DOHH2 (cell line): ENCODE measurements around the gene BBS9.

Experiments
- CTCF ChIP-seq: fragments of 200-600 bp; sonication (generic); IDR thresholded peaks from one replicate; pipeline ENCODE4 v1.5.1; 2014; ENCODE audit warnings: antibody characterized with exemption, mild to moderate bottlenecking, low read depth, low read length; ENCODE audit not compliant: poor library complexity, severe bottlenecking
- EZH2phosphoT487 ChIP-seq: fragments of 200-600 bp; sonication (generic); IDR thresholded peaks from 2 replicates; pipeline ENCODE4 v1.6.1; 2017; ENCODE audit warnings: borderline replicate concordance, mild to moderate bottlenecking, antibody characterized with exemption, low read length, moderate library complexity, mixed read lengths

- no peak for TF ChIP-seq CTCF
- TF ChIP-seq EZH2phosphoT487: no peak
These were observed 62.0 kb downstream of the BBS9 start for GRCh38 chr7:33191340-33191739.
